ENCODE results near the gene RNF141. TPM values are rescaled to one million over a fixed set of nuclear protein-coding genes. Genes with fewer than 3 reads are reported as not detected.

Gene RNF141
- total RNA-seq, 1 experiment from 2014 or later: 74.8 TPM

DNA sequence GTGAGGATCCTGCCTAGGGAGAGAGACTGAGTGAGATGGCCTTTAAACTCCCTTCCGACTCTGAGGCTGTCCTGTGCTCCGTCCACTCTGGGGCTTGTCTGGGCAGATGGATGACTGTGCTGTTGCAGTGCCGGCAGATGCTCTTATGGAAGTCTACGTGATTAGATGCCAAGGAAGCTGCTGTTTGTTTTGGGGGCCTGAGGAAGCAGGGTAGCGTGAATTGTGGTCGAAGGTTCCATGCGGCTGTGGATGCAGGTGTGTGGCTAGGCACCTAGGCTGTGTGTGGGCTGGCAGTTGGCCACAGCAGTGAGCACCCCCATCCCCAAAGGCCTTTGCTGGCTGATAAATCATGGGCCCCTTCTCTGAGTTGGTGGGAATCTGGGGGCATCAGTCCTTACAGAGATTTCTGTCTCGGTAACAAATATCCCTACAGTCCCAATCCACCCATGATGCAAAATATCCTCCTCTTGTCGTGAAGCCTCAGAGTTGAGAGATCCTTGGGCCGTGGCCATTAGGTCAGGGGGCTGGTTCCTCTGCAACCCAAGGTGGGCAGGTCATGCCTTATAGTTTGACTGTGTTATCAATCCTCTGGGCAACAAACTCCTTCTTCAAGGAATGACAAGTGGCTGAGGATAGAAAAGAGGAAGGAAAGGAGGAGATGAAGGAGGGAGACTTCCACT is 54.7 kb downstream of the RNF141 start:
- intact Hi-C loops (cut with micrococcal nuclease; ENCODE audit: unreplicated experiment): no loop called here
- Histone ChIP-seq H3K9me3 (no peaks in the 10 kb centered on the region), H3K4me3 (ENCODE audit: low read depth, low read length) (no peak overlapping the region), H3K36me3 (ENCODE audit: control insufficient read depth, insufficient read depth, low read length) (no peaks in the 10 kb centered on the region; the same call in 1 of the 2 replicates), H3K27me3 (replicated peaks; ENCODE audit: control insufficient read depth, insufficient read depth, low read length) (no peaks in the 10 kb centered on the region), H3K4me1 (peaks cover 5% of the 10 kb centered on the region; the same call in 1 of the 2 replicates)
- H3K9me3 Mint-ChIP-seq (ENCODE audit: unreplicated experiment): no peaks in the 10 kb centered on the region
- DNase-seq: peak in 1 of 2 experiments; percentile 18
- H3K27ac Mint-ChIP-seq (ENCODE audit: unreplicated experiment): no peak overlapping the region
- no peaks in the 10 kb centered on the region for H3K27me3 Mint-ChIP-seq (ENCODE audit: insufficient read depth, unreplicated experiment)
- no TSS peak for BruUV-seq (replicated peaks)
- TF ChIP-seq, protein P1, sequence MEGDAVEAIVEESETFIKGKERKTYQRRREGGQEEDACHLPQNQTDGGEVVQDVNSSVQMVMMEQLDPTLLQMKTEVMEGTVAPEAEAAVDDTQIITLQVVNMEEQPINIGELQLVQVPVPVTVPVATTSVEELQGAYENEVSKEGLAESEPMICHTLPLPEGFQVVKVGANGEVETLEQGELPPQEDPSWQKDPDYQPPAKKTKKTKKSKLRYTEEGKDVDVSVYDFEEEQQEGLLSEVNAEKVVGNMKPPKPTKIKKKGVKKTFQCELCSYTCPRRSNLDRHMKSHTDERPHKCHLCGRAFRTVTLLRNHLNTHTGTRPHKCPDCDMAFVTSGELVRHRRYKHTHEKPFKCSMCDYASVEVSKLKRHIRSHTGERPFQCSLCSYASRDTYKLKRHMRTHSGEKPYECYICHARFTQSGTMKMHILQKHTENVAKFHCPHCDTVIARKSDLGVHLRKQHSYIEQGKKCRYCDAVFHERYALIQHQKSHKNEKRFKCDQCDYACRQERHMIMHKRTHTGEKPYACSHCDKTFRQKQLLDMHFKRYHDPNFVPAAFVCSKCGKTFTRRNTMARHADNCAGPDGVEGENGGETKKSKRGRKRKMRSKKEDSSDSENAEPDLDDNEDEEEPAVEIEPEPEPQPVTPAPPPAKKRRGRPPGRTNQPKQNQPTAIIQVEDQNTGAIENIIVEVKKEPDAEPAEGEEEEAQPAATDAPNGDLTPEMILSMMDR (IDR thresholded peaks at IDR 0.05; ENCODE audit: insufficient read depth in 1 of 2, low read depth in 1 of 2, low read length in 1 of 2, severe bottlenecking in 1 of 2, unreplicated experiment in 1 of 2): no peak
- ChIA-PET CTCF (no interaction called here), POLR2A (no interaction called here)
- no peaks in the 10 kb centered on the region for H3K4me1 Mint-ChIP-seq (ENCODE audit: low read depth, unreplicated experiment)
- H3K4me3 Mint-ChIP-seq (ENCODE audit: unreplicated experiment): no peak overlapping the region
- H3K36me3 Mint-ChIP-seq (ENCODE audit: insufficient read depth, unreplicated experiment): no peaks in the 10 kb centered on the region

DNA sequence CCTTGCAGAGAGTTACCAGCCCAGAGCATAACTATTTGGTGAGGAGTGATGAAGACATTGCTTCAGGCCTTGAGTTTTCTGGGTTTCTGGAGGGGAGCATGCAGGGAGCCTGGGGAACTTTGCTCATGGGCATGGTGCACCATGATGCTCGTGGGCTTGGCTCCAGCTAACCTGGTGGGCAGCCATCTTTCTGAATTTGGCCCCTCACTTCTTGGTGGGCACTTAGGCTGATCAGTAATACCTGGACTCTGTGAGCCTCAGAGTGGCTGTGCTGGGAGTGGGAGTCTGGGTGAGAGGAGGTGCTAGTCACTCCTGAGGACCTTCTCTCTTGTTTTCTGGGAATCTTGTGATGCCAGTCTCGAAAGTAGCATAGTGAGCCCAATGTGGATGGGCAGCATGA is 55.3 kb downstream of the RNF141 start:
- Histone ChIP-seq H3K9me3 (no peaks in the 10 kb centered on the region), H3K27me3 (replicated peaks; ENCODE audit: control insufficient read depth, insufficient read depth, low read length) (no peaks in the 10 kb centered on the region), H3K4me3 (ENCODE audit: low read depth, low read length) (no peak overlapping the region), H3K4me1 (peaks cover 4% of the 10 kb centered on the region; the same call in 1 of the 2 replicates), H3K36me3 (ENCODE audit: control insufficient read depth, insufficient read depth, low read length) (no peaks in the 10 kb centered on the region; the same call in 1 of the 2 replicates)
- Mint-ChIP-seq H3K36me3 (ENCODE audit: insufficient read depth, unreplicated experiment) (no peaks in the 10 kb centered on the region), H3K27me3 (ENCODE audit: insufficient read depth, unreplicated experiment) (no peaks in the 10 kb centered on the region), H3K27ac (ENCODE audit: unreplicated experiment) (no peak overlapping the region), H3K4me3 (ENCODE audit: unreplicated experiment) (no peak overlapping the region), H3K4me1 (ENCODE audit: low read depth, unreplicated experiment) (no peaks in the 10 kb centered on the region), H3K9me3 (ENCODE audit: unreplicated experiment) (no peaks in the 10 kb centered on the region)
- DNase-seq: no peak
- intact Hi-C loops (cut with micrococcal nuclease; ENCODE audit: unreplicated experiment): no loop called here
- TF ChIP-seq, protein P1 (IDR thresholded peaks at IDR 0.05; ENCODE audit: insufficient read depth in 1 of 2, low read depth in 1 of 2, low read length in 1 of 2, severe bottlenecking in 1 of 2, unreplicated experiment in 1 of 2): no peak
- ChIA-PET CTCF (no interaction called here), POLR2A (no interaction called here)
- no TSS peak for BruUV-seq (replicated peaks)

DNA sequence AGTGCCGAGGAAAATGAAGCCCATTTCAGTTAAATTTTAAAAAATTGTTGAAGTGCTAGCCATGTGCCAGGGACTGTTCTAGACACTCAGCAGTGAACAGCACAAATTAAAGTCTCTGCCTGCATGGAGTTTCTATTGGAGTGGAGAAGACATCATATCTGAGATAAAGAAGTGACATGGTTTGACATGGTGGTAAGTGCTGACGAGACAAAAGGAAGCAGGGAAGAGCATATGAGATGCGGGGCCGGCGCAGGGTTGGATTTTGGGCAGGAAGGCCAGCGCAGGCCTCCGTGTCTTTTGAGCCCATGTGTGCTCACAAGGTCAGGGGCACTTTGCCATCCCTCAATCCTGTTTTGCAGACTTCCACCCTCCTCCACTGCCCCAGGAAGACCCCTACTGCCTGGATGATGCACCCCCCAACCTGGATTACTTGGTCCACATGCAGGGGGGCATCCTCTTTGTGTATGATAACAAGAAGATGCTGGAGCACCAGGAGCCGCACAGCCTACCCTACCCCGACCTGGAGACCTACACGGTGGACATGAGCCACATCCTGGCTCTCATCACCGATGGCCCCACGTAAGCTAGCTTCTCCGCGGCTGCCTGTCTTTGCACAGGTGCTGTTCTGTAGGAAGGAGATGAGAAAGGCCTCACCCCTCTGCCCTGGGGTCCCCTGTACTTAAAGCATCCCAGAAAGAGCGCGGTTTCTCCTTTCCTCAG is 56.4 kb downstream of the RNF141 start:
- Mint-ChIP-seq H3K27ac (ENCODE audit: unreplicated experiment) (no peak overlapping the region), H3K4me1 (ENCODE audit: low read depth, unreplicated experiment) (no peaks in the 10 kb centered on the region), H3K27me3 (ENCODE audit: insufficient read depth, unreplicated experiment) (no peaks in the 10 kb centered on the region), H3K9me3 (ENCODE audit: unreplicated experiment) (no peaks in the 10 kb centered on the region), H3K4me3 (ENCODE audit: unreplicated experiment) (no peak overlapping the region), H3K36me3 (ENCODE audit: insufficient read depth, unreplicated experiment) (no peaks in the 10 kb centered on the region)
- H3K4me3 ChIP-seq (ENCODE audit: low read depth, low read length): no peak overlapping the region
- H3K4me1 ChIP-seq: no peaks in the 10 kb centered on the region
- H3K27me3 ChIP-seq (replicated peaks; ENCODE audit: control insufficient read depth, insufficient read depth, low read length): no peaks in the 10 kb centered on the region
- H3K36me3 ChIP-seq (ENCODE audit: control insufficient read depth, insufficient read depth, low read length): no peaks in the 10 kb centered on the region
- no TSS peak for BruUV-seq (replicated peaks)
- TF ChIP-seq, protein P1 (IDR thresholded peaks at IDR 0.05; ENCODE audit: insufficient read depth in 1 of 2, low read depth in 1 of 2, low read length in 1 of 2, severe bottlenecking in 1 of 2, unreplicated experiment in 1 of 2): no peak
- ChIA-PET POLR2A (no interaction called here), CTCF (no interaction called here)
- no peaks in the 10 kb centered on the region for H3K9me3 ChIP-seq
- intact Hi-C loops (cut with micrococcal nuclease; ENCODE audit: unreplicated experiment): no loop called here
- no peak for DNase-seq

Data from Caco-2 (cell line).